Measurements from ENCODE around the gene NISCH. TPM values are rescaled to one million over a fixed set of nuclear protein-coding genes. Genes with fewer than 3 reads are reported as not detected.

Gene NISCH
- total RNA-seq, 1 donor from 2014 or later, result 44.3 TPM

GRCh38 chr3:52488746-52489145, 33.3 kb downstream of the NISCH start:
- intact Hi-C loops (cut with micrococcal nuclease), result no loop called here

DNA sequence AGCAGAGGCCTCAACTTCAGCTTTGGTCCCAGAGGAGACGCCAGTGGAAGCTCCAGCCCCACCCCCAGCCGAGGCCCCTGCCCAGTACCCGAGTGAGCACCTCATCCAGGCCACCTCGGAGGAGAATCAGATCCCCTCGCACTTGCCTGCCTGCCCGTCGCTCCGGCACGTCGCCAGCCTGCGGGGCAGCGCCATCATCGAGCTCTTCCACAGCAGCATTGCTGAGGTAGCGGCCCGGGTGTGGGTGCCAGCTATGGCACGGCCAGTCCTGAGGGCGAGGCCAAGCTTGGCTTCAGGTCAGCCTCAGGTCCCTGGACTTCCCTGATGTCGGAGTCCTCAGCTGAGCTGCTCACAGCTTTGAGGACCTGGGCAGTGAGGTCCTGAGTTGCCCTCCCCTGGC, 34.0 kb downstream of the NISCH start:
- TF ChIP-seq CTCF (IDR thresholded peaks at IDR 0.05; ENCODE audit: borderline replicate concordance), result no peak
- H3K9me3 ChIP-seq (replicated peaks), result no peaks in the 10 kb centered on the region
- H3K27ac ChIP-seq (replicated peaks), result peak overlapping the region; percentile 82
- H3K27me3 ChIP-seq (ENCODE audit: low read depth), result no peaks in the 10 kb centered on the region
- peaks cover 83% of the 10 kb centered on the region for H3K36me3 ChIP-seq
- no peak overlapping the region for H3K4me3 ChIP-seq
- no peak for DNase-seq
- intact Hi-C loops (cut with micrococcal nuclease), result no loop called here
- H3K4me1 ChIP-seq, result peaks cover 76% of the 10 kb centered on the region

More at GRCh38 chr3:52488746-52489145, 33.3 kb downstream of the NISCH start:
- Histone ChIP-seq H3K4me1 (peaks cover 76% of the 10 kb centered on the region), H3K27me3 (ENCODE audit: low read depth) (no peaks in the 10 kb centered on the region), H3K27ac (replicated peaks) (no peak overlapping the region), H3K4me3 (no peak overlapping the region), H3K36me3 (peaks cover 83% of the 10 kb centered on the region), H3K9me3 (replicated peaks) (no peaks in the 10 kb centered on the region)
- no peak for DNase-seq
- no peak for TF ChIP-seq CTCF (IDR thresholded peaks at IDR 0.05; ENCODE audit: borderline replicate concordance)

- Histone ChIP-seq H3K4me1 (peaks cover 75% of the 10 kb centered on the region), H3K27ac (replicated peaks) (peak overlapping the region; percentile 82), H3K36me3 (peaks cover 83% of the 10 kb centered on the region), H3K4me3 (peak overlapping the region; percentile 2), H3K27me3 (ENCODE audit: low read depth) (no peaks in the 10 kb centered on the region), H3K9me3 (replicated peaks) (no peaks in the 10 kb centered on the region)
- intact Hi-C loops (cut with micrococcal nuclease), result no loop called here
- TF ChIP-seq CTCF (IDR thresholded peaks at IDR 0.05; ENCODE audit: borderline replicate concordance), result no peak
- DNase-seq, result no peak
Measured at GRCh38 chr3:52490035-52490938, 34.9 kb downstream of the NISCH start.

DNA sequence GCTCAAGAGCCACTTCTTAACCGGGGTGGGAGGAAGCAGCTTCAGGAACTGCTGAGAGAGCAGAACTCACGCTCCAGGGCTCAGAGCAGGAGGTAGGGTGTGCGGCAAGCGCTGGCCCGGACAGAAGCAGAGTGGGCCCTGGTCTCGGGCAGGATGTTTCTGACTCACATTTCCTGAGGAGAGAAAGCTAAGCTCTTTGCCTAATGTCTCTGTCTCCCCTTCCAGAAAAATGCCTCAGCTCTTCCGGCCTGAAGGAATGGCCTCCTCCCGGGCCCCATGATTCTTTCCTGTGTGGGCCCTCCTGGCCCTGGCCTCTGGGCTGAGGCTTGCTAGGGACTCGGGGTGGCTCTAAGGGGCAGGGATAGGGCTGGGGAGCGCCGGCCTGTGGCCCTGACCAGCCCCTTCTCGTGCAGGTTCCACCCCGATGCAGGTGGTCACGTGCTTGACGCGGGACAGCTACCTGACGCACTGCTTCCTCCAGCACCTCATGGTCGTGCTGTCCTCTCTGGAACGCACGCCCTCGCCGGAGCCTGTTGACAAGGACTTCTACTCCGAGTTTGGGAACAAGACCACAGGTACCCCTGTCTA, 35.6 kb downstream of the NISCH start:
- Histone ChIP-seq H3K36me3 (peaks cover 76% of the 10 kb centered on the region), H3K4me1 (peaks cover 78% of the 10 kb centered on the region), H3K27me3 (ENCODE audit: low read depth) (no peaks in the 10 kb centered on the region), H3K9me3 (replicated peaks) (no peaks in the 10 kb centered on the region), H3K27ac (replicated peaks) (peak overlapping the region; percentile 82), H3K4me3 (peak overlapping the region; percentile 2)
- intact Hi-C loops (cut with micrococcal nuclease), result no loop called here
- DNase-seq, result peak; percentile 50
- no peak for TF ChIP-seq CTCF (IDR thresholded peaks at IDR 0.05; ENCODE audit: borderline replicate concordance)

DNA sequence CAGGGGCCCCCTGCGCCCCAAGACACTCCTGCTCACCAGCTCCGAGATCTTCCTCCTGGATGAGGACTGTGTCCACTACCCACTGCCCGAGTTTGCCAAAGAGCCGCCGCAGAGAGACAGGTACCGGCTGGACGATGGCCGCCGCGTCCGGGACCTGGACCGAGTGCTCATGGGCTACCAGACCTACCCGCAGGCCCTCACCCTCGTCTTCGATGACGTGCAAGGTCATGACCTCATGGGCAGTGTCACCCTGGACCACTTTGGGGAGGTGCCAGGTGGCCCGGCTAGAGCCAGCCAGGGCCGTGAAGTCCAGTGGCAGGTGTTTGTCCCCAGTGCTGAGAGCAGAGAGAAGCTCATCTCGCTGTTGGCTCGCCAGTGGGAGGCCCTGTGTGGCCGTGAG, 36.7 kb downstream of the NISCH start:
- intact Hi-C loops (cut with micrococcal nuclease), result no loop called here
- Histone ChIP-seq H3K4me1 (peaks cover 84% of the 10 kb centered on the region), H3K4me3 (no peak overlapping the region), H3K9me3 (replicated peaks) (no peaks in the 10 kb centered on the region), H3K36me3 (peaks cover 66% of the 10 kb centered on the region), H3K27me3 (ENCODE audit: low read depth) (no peaks in the 10 kb centered on the region), H3K27ac (replicated peaks) (peak overlapping the region; percentile 82)
- TF ChIP-seq CTCF (IDR thresholded peaks at IDR 0.05; ENCODE audit: borderline replicate concordance), result no peak
- DNase-seq, result no peak
